Neural progenitor cell (in vitro differentiated cells): ENCODE data around the gene ADH1C.

Source experiments
- EZH2 ChIP-seq: fragments of 200-600 bp; sonication (generic); IDR thresholded peaks from 2 replicates; pipeline ENCODE4 v1.6.1; 2017; ENCODE audit warnings: antibody characterized with exemption, mild to moderate bottlenecking, moderate library complexity
- TF ChIP-seq, protein P1 (sequence below): fragments of 200-600 bp; sonication (generic); IDR thresholded peaks from 2 replicates; pipeline ENCODE4 v1.5.1; 2017; ENCODE audit warnings: antibody characterized with exemption, mild to moderate bottlenecking

DNA sequence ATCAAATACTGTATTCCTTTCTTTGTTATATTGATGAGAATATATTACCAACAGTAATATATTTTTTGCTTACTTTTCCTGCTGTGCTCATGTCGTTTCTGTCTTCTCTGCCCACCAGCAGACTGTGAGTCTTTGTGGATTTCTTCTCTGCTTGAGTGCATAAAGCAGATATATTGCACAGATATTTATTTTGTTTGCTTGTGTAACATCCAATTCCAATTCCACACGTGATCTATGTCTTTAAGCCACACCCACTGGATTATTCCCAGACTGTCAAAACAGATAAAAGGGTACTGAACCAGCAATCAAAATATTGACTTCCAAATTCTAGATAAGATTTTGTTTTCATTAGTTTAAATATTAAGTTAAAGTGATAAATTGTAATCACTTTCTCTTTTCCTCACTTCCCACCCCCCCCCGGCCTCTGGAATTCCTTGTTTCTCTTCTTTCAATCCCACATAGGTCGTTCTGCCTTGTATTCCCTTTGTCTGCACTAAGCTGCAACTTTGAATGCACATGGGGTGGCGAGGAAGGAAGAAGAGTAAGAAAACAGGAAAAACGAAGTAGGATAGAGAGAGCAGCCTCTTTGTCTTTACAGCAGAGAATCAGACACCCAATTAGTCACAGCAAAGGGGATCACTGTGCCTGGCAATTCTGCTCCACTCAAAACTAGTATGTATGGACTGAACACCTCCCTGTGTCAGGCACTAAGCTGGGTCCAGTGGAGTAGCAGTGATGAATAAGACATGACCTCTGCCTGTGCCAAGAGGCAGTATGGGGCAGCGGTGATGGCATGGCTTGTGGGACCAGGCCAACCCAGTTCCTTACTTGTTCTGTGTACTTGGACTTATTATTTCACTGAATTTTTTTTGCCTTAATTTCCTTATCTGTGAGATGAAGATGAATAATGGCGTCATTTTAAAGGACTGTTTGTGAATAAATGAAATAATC lies 31.0 kb downstream of the ADH1C start, which contains the start of gene ADH1B:
- TF ChIP-seq, protein P1, sequence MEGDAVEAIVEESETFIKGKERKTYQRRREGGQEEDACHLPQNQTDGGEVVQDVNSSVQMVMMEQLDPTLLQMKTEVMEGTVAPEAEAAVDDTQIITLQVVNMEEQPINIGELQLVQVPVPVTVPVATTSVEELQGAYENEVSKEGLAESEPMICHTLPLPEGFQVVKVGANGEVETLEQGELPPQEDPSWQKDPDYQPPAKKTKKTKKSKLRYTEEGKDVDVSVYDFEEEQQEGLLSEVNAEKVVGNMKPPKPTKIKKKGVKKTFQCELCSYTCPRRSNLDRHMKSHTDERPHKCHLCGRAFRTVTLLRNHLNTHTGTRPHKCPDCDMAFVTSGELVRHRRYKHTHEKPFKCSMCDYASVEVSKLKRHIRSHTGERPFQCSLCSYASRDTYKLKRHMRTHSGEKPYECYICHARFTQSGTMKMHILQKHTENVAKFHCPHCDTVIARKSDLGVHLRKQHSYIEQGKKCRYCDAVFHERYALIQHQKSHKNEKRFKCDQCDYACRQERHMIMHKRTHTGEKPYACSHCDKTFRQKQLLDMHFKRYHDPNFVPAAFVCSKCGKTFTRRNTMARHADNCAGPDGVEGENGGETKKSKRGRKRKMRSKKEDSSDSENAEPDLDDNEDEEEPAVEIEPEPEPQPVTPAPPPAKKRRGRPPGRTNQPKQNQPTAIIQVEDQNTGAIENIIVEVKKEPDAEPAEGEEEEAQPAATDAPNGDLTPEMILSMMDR = no peak
- no peak for TF ChIP-seq EZH2
